ELF-1 (cell line): ENCODE measurements around the gene FKBP2.

Source experiments
- DNase-seq: peaks from one replicate; pipeline ENCODE4 v3.0.0-alpha.2; 2016; ENCODE audit warnings: low read depth, low spot score

The FKBP2 gene

DNA sequence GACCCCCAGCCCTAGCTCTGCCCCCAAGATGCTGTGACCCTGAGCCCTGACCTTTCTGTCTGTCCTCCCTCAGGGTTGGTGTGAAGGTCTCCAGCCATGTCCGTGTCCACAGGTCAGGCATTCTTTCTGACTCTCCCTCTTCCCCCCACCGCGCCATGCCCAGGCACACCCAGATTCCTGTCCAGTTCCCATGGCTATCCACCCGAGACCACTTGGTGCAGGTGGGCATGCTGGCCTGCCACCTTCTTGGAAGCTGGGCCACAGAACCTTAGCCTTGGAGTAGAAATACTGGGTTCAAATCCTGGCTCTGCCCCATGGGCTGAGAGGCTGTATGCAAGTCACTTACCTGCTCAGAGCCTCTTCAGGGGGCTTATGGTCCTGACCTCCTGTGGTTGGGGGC is 8.1 kb downstream of the FKBP2 start:
- DNase-seq, result no peak

DNA sequence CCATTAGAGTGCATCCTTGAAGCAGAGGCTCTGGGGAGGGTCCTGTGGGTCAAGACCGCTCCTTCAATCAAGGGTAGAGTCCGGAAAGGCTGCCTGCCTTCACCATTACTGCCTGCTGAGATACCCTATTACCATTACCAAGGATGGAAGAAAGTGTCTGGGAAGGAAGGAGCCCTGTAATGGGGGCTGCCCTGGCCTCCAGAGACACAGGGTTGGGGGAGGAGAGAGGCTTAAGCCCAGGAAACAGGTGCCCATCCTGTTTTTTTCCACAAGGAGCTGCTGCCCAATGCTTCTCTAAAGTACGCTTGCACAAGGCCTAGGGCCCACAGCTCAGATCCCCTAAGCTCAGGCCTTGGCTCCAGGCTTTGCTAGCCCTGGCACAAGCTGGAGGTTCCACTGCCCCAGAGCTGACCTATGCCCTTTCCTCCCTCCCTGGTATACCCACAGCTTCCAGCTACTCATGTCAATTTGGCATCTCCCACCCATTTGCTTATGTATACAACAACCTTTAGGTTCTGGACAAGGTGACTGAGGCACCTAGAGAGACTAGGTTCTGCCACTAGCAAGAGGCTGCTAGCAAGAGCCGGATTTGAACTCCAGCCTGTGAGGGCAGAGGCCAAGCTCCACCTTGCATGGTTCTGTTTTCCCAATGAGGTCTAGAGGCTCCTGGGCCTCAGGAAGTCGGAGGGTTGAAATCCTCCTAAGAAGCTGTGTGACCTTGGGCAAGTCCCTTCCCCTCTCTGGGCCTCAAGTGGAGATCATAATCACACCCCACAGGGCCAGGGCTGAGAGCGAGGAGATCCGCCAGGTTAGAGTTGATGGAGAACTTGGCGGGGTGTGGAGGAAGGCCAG is 8.9 kb downstream of the FKBP2 start:
- DNase-seq, result no peak

DNA sequence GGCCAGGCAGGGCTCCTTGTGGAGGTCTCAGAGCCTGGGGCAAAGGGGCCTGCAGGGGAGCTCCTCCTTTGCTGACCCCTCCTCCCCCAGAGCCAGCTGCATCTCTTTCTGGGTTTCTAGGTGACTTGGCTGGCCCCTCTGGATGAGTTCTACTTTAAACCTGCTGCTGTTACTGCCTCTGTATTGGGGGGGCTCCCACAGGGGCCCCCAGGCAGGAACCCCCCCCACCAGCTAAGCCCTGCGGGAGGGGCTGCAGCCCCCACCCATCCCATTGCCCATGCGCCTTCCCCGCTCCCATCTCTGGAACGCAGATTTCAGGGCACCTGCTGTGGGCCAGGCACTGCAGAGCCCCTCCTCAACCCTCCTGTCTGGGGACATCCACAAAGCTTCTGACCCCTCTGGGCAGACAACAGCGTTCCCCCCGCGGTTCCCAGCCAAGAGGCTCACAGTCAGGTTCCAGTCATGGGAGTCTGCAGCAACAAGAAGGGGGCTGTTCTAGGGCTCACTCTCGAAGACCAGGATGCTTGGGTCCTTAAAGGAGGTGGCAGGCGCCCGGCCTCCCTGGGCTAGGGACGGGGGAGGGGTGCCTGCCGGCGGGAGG is 9.6 kb downstream of the FKBP2 start:
- no peak for DNase-seq

DNA sequence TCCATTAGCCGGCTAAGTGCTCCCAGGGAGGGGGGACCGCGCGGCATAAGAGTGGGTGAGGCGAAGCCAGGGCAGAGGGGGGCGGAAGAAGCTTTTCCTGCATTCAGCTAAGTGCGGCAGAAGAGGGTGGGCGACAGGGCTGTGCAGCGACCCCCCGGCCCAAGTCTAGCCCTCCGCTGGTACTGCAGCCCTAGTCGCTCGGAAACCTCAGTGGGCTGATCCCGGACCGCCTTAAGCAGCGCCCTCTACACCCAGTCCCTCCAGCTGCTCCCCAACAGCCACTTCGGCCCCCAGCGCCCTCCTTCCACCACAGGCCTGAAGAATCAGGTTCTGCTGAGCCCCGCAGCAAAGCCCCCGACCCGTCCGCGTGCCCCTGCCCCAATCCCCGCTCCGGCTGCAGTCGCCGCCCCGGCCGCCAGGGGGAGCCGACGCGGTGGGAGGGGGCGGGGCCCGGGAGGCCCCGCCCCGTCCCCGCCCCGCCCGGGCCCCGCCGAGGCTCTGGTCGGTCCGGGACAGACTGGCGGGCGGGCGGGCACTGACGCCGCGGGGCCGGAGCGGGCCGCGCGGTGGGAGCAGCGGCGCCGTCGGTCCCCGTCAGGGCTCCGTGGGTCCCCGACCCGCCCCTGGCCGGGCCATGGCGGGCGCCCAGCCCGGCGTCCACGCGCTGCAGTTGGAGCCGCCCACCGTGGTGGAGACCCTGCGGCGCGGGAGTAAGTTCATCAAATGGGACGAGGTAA is 10.3 kb downstream of the FKBP2 start, which contains the start of gene PLCB3:
PLCB3 (plus strand) TSS at position 515 of the 737 bp plus-strand sequence; CDS start at position 635, 120 bp downstream.
- DNase-seq, result peak; percentile 63

DNA sequence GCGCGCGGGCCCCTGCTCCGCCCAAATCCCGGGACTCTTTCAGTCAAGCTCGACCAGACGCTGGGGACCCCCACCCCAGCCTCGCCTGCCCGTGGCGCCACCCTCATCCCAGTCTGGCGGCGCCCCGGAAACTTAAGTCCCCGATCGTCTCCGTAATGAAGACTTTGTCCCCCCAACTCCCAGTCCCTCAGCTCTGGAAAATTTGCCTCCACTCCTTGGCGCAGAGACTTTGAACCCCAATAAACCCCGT is 10.8 kb downstream of the FKBP2 start:
- DNase-seq, result no peak

DNA sequence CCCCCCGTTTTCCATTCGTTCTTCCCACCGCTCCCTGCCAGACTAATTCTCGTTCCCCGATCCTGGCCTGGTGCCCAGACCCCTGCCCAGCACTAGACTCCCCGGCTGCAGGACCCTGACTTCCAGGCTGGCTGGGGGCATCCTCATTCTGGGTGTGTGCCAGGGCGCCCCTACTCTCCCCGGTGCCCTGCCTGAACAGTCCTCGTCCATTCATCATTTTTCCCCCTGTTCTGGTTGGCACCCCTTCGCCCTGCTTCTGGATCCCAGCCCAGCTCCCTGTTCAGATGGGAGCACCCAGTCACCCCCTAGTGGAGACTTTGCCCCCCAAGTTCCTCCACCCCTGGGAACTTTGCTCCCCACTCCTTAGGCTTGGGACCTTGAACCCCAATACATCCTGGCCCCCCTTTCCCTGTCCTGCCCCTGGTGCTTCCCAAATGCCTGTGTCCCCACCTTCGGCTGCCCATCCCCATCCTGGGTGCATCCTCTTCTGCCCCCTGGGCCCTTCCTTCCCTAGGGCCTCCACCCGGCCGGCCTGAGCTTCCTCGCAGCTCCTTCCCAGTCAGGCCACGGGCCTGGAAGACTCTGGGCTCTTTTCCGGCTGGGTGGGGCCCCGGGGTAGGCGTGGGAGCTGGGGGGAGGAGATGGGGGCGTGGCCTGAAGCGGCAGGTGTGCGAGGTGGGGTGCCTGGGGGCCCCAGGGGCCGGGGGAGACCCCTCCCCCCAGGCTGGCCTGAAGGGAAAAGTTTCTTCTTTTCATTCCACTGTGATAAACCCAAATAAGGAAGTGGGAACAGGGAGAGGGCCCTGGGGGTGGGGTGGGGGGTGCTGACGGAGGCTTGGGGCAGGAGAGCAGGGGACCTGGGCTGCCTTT is 11.3 kb downstream of the FKBP2 start:
- no peak for DNase-seq

DNA sequence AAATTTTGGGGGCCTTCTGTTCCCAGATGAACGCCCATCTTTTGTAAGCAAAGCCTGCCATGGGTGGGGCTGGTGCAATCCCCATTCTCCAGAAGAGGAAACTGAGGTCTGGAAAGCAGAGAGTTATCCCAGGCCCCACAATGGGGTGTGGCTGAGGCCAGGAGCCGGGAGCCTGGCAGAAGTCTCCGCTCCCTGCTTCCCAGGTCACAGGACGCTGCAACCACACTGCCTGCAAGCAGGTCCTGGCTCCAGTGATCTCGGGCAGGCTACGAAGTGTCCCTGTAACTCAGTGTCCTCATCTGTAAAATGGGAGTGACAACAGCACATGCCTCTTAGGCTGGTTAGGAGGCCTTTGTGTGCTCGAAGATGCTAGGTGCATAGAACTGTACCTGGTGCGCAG is 12.1 kb downstream of the FKBP2 start:
- DNase-seq, result no peak

DNA sequence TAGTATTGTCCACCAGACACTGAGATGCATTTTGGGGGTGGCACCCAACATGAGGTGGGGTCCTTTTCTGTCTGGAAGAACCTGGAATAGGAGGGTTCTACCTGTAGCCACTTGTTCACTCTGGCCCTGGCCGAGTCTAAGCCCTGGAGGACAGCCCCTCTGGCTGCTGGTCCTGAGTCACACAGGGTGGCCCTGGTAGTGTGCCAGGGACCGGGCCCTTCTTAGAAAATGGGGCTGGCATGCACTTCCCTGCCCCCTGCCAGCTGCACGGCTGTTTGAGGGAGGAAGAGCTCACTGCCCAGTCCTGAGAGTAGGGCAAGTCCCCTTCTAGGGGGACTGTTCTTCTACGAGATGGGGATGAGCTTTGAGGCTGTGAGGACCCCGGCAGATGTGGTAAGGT is 12.6 kb downstream of the FKBP2 start:
- no peak for DNase-seq

DNA sequence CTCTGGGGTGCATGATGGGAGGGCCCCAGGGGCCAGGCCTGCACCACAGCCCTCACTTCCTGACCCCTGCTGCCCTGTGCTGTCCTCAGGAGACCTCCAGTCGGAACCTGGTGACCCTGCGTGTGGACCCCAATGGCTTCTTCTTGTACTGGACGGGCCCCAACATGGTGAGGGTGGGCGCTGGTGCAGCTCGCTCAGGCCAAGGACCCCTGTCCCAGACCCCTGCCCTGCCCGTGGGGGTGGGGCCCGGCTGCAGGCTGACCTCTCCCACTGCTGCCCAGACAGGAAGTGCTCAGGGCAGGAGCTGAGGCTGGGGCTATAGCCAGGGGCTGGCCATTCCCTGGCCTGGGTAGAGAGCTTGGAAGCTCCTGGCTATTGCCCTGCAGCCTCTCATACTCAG is 13.4 kb downstream of the FKBP2 start:
- DNase-seq, result no peak

DNA sequence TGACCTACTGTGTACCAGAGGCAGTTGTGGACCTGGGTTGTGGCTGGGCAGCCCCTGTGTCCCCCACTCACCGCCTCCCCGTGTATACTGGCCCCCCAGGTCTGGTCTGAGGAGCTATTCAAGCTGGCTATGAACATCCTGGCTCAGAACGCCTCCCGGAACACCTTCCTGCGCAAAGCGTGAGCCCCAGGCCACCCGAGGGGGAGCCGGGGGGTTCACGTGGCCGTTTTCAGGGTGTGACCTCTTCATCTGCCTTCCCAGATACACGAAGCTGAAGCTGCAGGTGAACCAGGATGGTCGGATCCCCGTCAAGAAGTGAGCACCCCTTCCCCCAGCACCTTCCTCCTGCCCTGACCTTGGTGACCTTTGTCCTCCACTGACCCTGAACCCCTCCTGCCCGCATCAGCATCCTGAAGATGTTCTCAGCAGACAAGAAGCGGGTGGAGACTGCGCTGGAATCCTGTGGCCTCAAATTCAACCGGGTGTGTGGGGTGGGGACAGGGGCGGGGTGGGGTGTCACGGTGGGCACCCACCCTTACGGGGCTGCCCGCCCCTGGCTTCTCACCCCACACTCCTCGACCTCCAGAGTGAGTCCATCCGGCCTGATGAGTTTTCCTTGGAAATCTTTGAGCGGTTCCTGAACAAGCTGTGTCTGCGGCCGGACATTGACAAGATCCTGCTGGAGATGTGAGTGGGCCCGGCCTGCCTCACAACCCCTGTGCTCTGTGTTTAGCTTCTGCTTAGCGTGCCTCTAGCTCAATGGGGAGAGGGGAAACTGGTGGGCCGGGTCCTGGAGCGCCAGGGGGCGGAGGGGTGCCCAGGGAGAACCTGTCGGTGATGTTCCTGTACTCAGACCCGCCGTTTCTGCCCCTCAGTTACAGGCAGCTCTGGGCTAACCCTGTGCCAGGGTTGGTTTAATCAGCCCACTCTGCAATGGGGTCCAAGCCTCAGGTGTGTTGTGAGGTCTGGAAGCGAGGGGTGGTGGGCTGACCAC is 14.5 kb downstream of the FKBP2 start:
- DNase-seq, result no peak

DNA sequence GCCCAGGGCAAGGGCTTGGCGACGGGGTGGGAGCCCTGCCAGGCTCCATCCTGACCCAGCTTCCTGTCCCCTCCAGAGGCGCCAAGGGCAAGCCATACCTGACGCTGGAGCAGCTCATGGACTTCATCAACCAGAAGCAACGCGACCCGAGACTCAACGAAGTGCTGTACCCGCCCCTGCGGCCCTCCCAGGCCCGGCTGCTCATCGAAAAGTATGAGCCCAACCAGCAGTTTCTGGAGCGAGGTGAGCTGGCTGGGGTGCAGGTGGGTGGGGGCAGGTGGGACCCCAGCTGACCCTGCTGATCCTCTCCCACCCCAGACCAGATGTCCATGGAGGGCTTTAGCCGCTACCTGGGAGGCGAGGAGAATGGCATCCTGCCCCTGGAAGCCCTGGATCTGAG is 15.4 kb downstream of the FKBP2 start:
- no peak for DNase-seq

DNA sequence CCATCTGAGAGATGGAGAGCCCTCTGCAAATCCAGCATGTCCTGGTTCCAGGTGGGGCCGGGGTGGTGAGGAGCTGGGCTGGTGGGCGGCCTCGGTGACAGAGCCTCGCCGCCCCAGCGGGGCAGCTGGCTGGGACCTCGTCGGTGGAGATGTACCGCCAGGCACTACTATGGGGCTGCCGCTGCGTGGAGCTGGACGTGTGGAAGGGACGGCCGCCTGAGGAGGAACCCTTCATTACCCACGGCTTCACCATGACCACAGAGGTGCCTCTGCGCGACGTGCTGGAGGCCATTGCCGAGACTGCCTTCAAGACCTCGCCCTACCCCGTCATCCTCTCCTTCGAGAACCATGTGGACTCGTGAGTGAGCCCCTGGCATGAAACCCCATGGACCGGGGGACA is 17.5 kb downstream of the FKBP2 start:
- DNase-seq, result no peak

DNA sequence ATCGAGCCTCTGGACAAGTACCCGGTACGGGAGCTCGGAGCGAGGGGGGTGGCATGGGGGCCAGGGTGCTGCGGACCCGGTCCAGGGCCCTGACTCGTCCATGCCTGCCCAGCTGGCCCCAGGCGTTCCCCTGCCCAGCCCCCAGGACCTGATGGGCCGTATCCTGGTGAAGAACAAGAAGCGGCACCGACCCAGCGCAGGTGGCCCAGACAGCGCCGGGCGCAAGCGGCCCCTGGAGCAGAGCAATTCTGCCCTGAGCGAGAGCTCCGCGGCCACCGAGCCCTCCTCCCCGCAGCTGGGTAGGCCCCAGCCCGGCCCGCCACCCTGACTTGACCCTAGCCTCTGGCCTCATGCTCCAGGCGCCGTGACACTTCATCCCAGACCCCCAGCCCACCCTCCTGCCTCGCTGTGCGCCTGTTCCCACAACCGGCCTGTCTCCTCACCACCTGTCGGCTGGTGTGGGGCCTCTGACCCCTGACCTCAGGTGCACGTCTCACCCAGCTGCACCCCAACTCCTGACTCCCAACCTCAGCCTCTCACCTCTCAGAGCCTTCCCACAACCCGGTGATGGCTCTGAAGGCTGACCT is 18.1 kb downstream of the FKBP2 start:
- no peak for DNase-seq

DNA sequence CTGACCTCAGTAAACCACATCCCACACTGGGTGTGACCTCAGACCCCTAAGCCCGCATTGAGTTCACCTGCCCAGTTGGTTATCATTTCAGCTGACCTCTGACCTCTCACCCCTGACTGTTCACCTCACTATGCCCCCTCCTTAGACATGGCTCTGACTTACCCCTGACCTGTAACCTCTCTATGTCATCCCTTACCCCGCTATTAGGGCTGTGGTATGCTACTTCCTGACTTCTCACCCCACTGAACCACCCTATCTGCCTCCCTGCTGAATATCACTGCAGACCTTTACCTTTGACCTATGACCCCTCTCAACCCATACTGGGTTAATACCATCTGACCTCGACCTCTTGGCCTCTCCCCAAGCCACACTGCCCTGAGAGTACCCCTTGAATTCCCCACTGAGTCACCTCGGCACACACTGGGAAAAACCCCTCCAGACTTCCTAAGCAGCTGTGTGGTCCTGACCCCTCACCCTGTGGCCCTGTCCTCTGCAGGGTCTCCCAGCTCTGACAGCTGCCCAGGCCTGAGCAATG is 18.7 kb downstream of the FKBP2 start:
- no peak for DNase-seq

DNA sequence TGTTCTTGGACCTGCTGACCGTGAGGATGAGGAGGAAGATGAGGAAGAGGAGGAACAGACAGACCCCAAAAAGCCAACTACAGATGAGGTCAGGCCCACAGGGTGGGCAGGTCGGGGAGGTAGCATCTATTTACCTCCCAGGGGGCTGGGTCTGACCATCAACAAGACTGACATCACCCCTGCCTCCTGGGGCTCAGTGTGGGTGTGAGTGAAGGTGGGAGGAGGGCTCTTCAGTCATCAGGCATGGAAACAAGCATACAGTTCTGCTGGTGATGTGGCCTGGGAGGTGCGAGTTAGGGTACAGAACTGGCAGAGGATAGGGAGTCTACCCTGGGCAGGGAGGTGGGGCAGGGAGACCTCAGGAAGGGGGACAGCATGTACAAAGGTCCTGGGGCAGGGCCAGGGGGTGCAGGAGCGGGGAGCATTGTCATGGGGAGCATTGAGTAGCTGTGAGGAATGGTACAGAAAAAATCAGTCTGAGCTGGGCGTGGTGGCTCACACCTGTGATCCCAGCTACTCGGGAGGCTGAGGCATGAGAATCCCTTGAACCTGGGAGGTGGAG is 19.3 kb downstream of the FKBP2 start:
- DNase-seq, result no peak

DNA sequence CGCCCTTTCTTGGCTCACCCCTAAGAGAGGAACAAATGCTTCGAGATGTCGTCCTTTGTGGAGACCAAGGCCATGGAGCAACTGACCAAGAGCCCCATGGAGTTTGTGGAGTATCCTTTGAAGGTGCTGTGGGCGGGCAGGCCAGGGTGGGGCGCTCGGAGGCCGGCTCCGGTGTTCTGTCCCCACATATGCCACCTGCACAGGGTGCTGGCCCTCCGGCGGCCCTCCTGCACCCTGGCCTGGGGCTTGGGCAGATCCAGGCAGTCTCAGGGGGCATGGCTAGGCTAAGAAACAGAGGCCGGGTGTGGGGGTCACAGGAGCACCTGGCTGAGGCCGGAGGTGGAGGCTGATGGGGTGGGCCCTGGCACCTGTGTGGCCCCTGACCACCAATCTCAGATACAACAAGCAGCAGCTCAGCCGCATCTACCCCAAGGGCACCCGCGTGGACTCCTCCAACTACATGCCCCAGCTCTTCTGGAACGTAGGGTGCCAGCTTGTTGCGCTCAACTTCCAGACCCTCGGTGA is 20.7 kb downstream of the FKBP2 start:
- no peak for DNase-seq

DNA sequence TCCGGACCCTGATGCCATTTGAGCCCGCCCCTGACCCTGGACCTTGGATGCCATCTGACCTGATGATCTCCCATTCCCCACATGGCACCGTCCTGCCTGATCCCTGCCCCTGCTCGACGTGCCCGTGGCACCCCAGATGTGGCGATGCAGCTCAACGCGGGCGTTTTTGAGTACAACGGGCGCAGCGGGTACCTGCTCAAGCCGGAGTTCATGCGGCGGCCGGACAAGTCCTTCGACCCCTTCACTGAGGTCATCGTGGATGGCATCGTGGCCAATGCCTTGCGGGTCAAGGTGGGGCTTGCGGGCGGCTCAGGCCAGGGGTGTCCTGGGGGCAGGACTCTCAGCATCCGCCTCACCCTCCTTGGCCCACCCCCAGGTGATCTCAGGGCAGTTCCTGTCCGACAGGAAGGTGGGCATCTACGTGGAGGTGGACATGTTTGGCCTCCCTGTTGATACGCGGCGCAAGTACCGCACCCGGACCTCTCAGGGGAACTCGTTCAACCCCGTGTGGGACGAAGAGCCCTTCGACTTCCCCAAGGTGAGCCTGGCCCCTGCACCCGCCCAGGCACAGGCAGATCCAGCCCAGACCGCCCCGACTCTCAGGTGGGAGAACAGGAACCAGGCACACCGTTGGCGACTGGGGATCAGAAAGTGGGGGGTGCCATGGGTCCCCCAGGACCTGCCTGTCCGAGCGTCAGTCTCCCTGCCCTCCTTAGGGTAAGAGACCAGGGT is 21.5 kb downstream of the FKBP2 start:
- DNase-seq, result no peak

DNA sequence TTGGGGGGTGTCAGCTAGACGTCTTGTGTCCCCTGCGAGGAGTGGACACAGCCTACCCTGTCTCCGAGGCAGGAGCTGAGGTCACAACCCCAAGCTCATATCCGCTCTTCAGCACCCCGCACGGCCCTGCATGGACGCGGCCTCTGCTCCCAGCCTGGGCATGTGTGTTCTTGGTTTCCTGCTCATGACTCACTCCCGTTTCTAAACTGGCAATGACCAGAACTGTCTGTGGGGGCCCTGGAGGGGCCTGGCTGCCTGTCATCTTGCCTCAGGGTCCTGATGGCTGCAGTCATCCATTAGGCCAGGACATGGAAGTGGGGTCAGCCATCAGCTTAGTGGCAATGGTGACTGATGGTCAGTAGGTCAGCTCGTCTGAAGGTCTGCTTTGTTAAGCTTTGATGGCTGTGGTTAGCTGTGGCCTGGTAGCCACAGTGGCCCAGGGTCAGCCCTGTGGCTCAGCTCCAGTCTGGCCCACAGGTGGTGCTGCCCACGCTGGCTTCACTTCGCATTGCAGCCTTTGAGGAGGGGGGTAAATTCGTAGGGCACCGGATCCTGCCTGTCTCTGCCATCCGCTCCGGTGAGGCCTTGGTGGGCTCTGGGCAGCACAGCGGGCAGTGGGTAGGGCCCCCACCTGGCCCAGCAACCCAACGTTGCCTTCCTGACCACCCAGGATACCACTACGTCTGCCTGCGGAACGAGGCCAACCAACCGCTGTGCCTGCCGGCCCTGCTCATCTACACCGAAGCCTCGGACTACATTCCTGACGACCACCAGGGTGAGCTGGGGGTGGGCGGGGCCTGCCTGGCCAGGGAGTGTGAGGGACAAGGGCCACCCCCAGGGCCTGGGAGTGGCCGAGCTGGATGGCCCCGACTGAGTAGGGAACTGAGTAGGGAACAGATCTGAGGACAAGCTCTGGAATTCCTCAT is 22.4 kb downstream of the FKBP2 start:
- DNase-seq, result peak; percentile 76
